IgD-negative memory B cell (primary cell): ENCODE measurements around the gene WIPF3. TPM values are rescaled to one million over a fixed set of nuclear protein-coding genes. Genes with fewer than 3 reads are reported as not detected.

Source experiments
- H3K27ac Mint-ChIP-seq, 3 donors: one replicate each; pipeline ENCODE4 v1.8.0; 2020 to 2022; ENCODE audit warnings: mild to moderate bottlenecking in 3 of 3, mixed read lengths in 3 of 3, moderate library complexity in 1 of 3
- H3K27me3 Mint-ChIP-seq: one replicate; pipeline ENCODE4 v1.8.0; 2021; ENCODE audit warnings: mixed read lengths
- H3K36me3 Mint-ChIP-seq: one replicate; pipeline ENCODE4 v1.8.0; 2020; ENCODE audit warnings: mild to moderate bottlenecking, mixed read lengths
- H3K4me1 Mint-ChIP-seq, 3 donors: one replicate each; pipeline ENCODE4 v1.8.0; 2020 to 2022; ENCODE audit warnings: mixed read lengths in 3 of 3, mild to moderate bottlenecking in 1 of 3
- H3K4me3 Mint-ChIP-seq, 4 donors: one replicate each; pipeline ENCODE4 v1.8.0; 2020 to 2022; ENCODE audit warnings: mild to moderate bottlenecking in 4 of 4, mixed read lengths in 4 of 4, moderate library complexity in 3 of 4
- H3K9me3 Mint-ChIP-seq, 3 donors: one replicate each; pipeline ENCODE4 v1.8.0; 2020 to 2021; ENCODE audit warnings: mixed read lengths in 3 of 3, mild to moderate bottlenecking in 1 of 3
- polyA plus RNA-seq: library from polyadenylated mRNA; unstranded; fragments of 300-500 nt; fragmentation: Illumina TruSeq; gene quantifications from one replicate; pipeline ENCODE4 v1.2.3, GENCODE V29; 2021

Gene WIPF3
- polyA plus RNA-seq, 1 donor from 2014 or later = not detected

- Mint-ChIP-seq H3K27ac (no peak overlapping the region), H3K4me3 (no peak overlapping the region), H3K9me3 (peaks cover 0 to 2% (median 2%) of the 10 kb centered on the region in 3 donors), H3K36me3 (peaks cover 1% of the 10 kb centered on the region), H3K4me1 (peaks cover 4 to 6% (median 5%) of the 10 kb centered on the region in 3 donors), H3K27me3 (peaks cover 16% of the 10 kb centered on the region)
Observed at GRCh38 chr7:29798422-29798821, 7.9 kb upstream of the WIPF3 start.

- no peak overlapping the region for H3K27ac Mint-ChIP-seq
- H3K4me1 Mint-ChIP-seq = peaks cover 4 to 12% (median 6%) of the 10 kb centered on the region in 3 donors
- peaks cover under 1% of the 10 kb centered on the region for H3K36me3 Mint-ChIP-seq
- peaks cover 0 to 2% (median 0%) of the 10 kb centered on the region in 3 donors for H3K9me3 Mint-ChIP-seq
- H3K27me3 Mint-ChIP-seq = peaks cover 38% of the 10 kb centered on the region
- no peak overlapping the region for H3K4me3 Mint-ChIP-seq
Observed at GRCh38 chr7:29801929-29802328, 4.4 kb upstream of the WIPF3 start.

GRCh38 chr7:29805031-29805430, 1.3 kb upstream of the WIPF3 start:
- peaks cover 0 to 2% (median 0%) of the 10 kb centered on the region in 3 donors for H3K9me3 Mint-ChIP-seq
- H3K4me3 Mint-ChIP-seq = no peak overlapping the region
- peaks cover 0 to 7% (median 6%) of the 10 kb centered on the region in 3 donors for H3K4me1 Mint-ChIP-seq
- no peaks in the 10 kb centered on the region for H3K36me3 Mint-ChIP-seq
- peaks cover 62% of the 10 kb centered on the region for H3K27me3 Mint-ChIP-seq
- no peak overlapping the region for H3K27ac Mint-ChIP-seq

- H3K9me3 Mint-ChIP-seq = no peaks in the 10 kb centered on the region
- peaks cover 0 to 7% (median 6%) of the 10 kb centered on the region in 3 donors for H3K4me1 Mint-ChIP-seq
- no peak overlapping the region for H3K27ac Mint-ChIP-seq
- H3K4me3 Mint-ChIP-seq = peak overlapping the region; percentile 10 to 78 (median 54)
- H3K27me3 Mint-ChIP-seq = peaks cover 67% of the 10 kb centered on the region
- no peaks in the 10 kb centered on the region for H3K36me3 Mint-ChIP-seq
Observed at GRCh38 chr7:29805886-29806207, 461 bp upstream of the WIPF3 start.

- H3K27me3 Mint-ChIP-seq = peaks cover 64% of the 10 kb centered on the region
- H3K9me3 Mint-ChIP-seq = no peaks in the 10 kb centered on the region
- H3K4me1 Mint-ChIP-seq = peaks cover 0 to 7% (median 6%) of the 10 kb centered on the region in 3 donors
- peak overlapping the region in 3 of 4 donors; percentile 9 to 65 (median 64) for H3K4me3 Mint-ChIP-seq
- no peak overlapping the region for H3K27ac Mint-ChIP-seq
- H3K36me3 Mint-ChIP-seq = no peaks in the 10 kb centered on the region
Observed at GRCh38 chr7:29806995-29807841, 910 bp downstream of the WIPF3 start.

- Mint-ChIP-seq H3K27me3 (peaks cover 56% of the 10 kb centered on the region), H3K4me1 (peaks cover 0 to 7% (median 6%) of the 10 kb centered on the region in 3 donors), H3K27ac (no peak overlapping the region), H3K36me3 (no peaks in the 10 kb centered on the region), H3K4me3 (peak overlapping the region in 1 of 4 donors; percentile 64), H3K9me3 (no peaks in the 10 kb centered on the region)
Observed at GRCh38 chr7:29808075-29808801, 1.9 kb downstream of the WIPF3 start.

- Mint-ChIP-seq H3K27me3 (peaks cover 48% of the 10 kb centered on the region), H3K9me3 (no peaks in the 10 kb centered on the region), H3K27ac (no peak overlapping the region), H3K36me3 (no peaks in the 10 kb centered on the region), H3K4me1 (peaks cover 0 to 6% (median 4%) of the 10 kb centered on the region in 3 donors), H3K4me3 (no peak overlapping the region)
Observed at GRCh38 chr7:29809533-29810155, 3.3 kb downstream of the WIPF3 start.

- H3K4me1 Mint-ChIP-seq = peaks cover 0 to 6% (median 0%) of the 10 kb centered on the region in 3 donors
- H3K4me3 Mint-ChIP-seq = no peak overlapping the region
- peaks cover 43% of the 10 kb centered on the region for H3K27me3 Mint-ChIP-seq
- H3K9me3 Mint-ChIP-seq = no peaks in the 10 kb centered on the region
- H3K27ac Mint-ChIP-seq = no peak overlapping the region
- H3K36me3 Mint-ChIP-seq = no peaks in the 10 kb centered on the region
Observed at GRCh38 chr7:29810297-29810696, 4.0 kb downstream of the WIPF3 start.

- peaks cover 0 to 6% (median 0%) of the 10 kb centered on the region in 3 donors for H3K4me1 Mint-ChIP-seq
- H3K9me3 Mint-ChIP-seq = no peaks in the 10 kb centered on the region
- no peaks in the 10 kb centered on the region for H3K36me3 Mint-ChIP-seq
- H3K27ac Mint-ChIP-seq = no peak overlapping the region
- peaks cover 37% of the 10 kb centered on the region for H3K27me3 Mint-ChIP-seq
- no peak overlapping the region for H3K4me3 Mint-ChIP-seq
Observed at GRCh38 chr7:29810813-29811482, 4.6 kb downstream of the WIPF3 start.

GRCh38 chr7:29811586-29811985, 5.3 kb downstream of the WIPF3 start:
- Mint-ChIP-seq H3K27me3 (peaks cover 36% of the 10 kb centered on the region), H3K4me1 (peaks cover 0 to 6% (median 0%) of the 10 kb centered on the region in 3 donors), H3K4me3 (no peak overlapping the region)

GRCh38 chr7:29812185-29812876, 6.0 kb downstream of the WIPF3 start:
- H3K4me3 Mint-ChIP-seq = no peak overlapping the region
- H3K27ac Mint-ChIP-seq = no peak overlapping the region
- peaks cover 32% of the 10 kb centered on the region for H3K27me3 Mint-ChIP-seq
- peaks cover 0 to 4% (median 0%) of the 10 kb centered on the region in 3 donors for H3K4me1 Mint-ChIP-seq
- no peaks in the 10 kb centered on the region for H3K36me3 Mint-ChIP-seq
- no peaks in the 10 kb centered on the region for H3K9me3 Mint-ChIP-seq

More at GRCh38 chr7:29811586-29811985, 5.3 kb downstream of the WIPF3 start:
- H3K27ac Mint-ChIP-seq = no peak overlapping the region
- H3K36me3 Mint-ChIP-seq = no peaks in the 10 kb centered on the region
- H3K9me3 Mint-ChIP-seq = no peaks in the 10 kb centered on the region

GRCh38 chr7:29815181-29816105, 9.1 kb downstream of the WIPF3 start:
- no peaks in the 10 kb centered on the region for H3K36me3 Mint-ChIP-seq
- no peaks in the 10 kb centered on the region for H3K4me1 Mint-ChIP-seq
- H3K9me3 Mint-ChIP-seq = no peaks in the 10 kb centered on the region
- H3K27me3 Mint-ChIP-seq = peaks cover 7% of the 10 kb centered on the region
- H3K4me3 Mint-ChIP-seq = no peak overlapping the region
- no peak overlapping the region for H3K27ac Mint-ChIP-seq

- no peak overlapping the region for H3K4me3 Mint-ChIP-seq
- H3K27me3 Mint-ChIP-seq = peaks cover 9% of the 10 kb centered on the region
- H3K9me3 Mint-ChIP-seq = no peaks in the 10 kb centered on the region
- H3K27ac Mint-ChIP-seq = no peak overlapping the region
- no peaks in the 10 kb centered on the region for H3K4me1 Mint-ChIP-seq
- H3K36me3 Mint-ChIP-seq = no peaks in the 10 kb centered on the region
Observed at GRCh38 chr7:29818308-29818707, 12.0 kb downstream of the WIPF3 start.
